Activated naive CD4-positive, alpha-beta T cell treated with anti-CD3 and anti-CD28 coated beads, Interleukin-2, amount 50 U/mL, for 16 hours (primary cell): Measurements from ENCODE around the gene POU3F1.

Source experiments
- DNase-seq: peaks from one replicate; pipeline ENCODE4 v3.0.0-alpha.2; 2020

Gene POU3F1

DNA sequence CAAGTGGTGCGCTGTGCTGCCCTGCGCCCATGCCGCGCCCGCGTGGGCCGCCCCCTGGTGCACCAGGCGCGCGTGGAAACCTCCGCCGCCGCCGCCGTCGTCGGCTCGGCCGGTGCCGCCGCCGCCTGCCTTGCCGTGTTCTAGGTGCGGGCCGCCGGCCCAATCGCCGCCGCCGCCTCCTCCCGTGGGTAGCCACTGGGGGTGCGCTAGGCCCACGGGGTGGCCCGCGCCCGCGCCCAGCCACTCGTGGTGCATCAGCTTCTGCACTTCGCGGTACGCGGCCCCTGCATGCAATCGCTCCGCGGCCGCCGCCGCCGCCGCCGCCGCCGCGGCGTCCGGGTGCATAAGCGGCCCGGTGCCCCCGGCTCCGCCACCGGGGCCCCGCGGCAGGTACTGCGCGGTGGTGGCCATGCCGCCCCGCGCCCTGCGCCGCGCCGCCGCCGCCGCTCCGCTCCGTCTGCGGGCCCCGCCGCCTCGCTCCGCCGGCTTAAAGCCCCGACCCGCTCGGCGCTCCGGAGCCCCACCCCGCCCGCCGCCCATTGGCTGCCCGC, at the start of gene POU3F1:
POU3F1 (minus strand) TSS at position 461 of the 551 bp plus-strand sequence; CDS start at position 411, 50 bp downstream.
- no peak for DNase-seq

DNA sequence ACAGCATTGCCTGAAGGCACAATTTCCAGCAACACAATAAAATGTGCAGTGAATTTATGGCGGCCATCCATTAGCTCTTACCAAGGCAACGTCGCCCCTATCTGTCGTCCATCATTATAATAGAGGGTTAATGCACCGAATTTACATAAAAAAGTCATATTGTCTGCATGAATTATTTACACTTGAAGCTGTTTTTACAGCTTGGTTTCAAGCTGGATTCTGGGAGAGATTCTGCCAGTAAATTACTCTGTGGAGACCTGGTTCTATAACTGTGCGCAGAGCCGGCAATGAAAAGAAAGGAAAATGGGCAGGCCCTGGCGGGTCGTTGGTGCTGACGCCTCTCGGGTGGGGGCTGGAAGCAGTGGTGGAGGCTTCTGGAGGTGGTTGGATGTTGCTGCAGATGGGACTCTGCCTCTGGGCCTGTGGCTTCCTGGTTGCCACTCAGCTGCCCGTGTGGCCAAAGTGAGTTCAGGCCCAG, 48.9 kb upstream of the POU3F1 start:
- no peak for DNase-seq

- DNase-seq, result no peak
These were observed 48.2 kb upstream of the POU3F1 start for GRCh38 chr1:38094711-38095290.

- no peak for DNase-seq
These were observed 47.3 kb upstream of the POU3F1 start for GRCh38 chr1:38093569-38094520.

DNA sequence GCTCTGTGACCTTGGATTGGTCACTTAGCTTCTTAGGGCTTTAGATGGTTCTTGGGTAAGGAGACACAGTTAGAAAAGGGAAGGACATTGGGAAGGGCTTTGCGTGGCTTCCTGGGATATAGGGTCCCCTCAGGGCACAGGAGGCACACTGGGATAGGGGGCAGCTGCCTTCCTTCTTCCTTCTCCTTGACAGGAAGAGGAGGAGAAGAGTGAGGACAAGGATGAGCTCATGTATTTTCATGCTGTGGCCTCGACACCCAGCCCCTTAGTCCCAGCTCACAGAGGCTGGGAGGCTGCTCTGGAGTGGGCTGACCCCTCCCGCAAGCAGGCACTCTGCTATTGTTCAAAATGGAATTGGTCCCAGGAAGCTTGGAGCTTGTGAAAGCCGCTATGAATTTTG, 45.7 kb upstream of the POU3F1 start:
- DNase-seq, result no peak

GRCh38 chr1:38090796-38091195, 44.2 kb upstream of the POU3F1 start:
- DNase-seq, result no peak

- DNase-seq, result no peak
These were observed 43.2 kb upstream of the POU3F1 start for GRCh38 chr1:38089712-38090360.

DNA sequence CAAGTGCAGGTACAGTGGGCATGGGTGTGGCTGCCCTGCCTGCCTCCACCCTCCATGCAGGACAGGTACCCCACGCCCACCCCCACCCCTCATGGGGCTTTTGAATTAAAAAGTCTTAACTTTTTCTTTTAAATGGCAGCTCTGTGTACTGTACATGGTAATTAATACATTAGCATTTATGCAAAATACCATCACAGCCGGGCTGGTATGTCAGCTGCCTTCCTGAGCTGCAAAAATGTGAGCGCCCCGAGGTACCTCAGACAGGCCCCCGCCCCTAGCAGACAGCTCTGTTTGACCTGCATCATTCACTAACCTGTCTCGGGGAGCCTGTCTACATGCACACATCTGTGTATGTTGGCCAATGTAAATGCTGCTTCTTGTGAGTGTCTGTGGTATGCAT, 42.2 kb upstream of the POU3F1 start:
- no peak for DNase-seq

GRCh38 chr1:38088366-38088765, 41.8 kb upstream of the POU3F1 start:
- no peak for DNase-seq

DNA sequence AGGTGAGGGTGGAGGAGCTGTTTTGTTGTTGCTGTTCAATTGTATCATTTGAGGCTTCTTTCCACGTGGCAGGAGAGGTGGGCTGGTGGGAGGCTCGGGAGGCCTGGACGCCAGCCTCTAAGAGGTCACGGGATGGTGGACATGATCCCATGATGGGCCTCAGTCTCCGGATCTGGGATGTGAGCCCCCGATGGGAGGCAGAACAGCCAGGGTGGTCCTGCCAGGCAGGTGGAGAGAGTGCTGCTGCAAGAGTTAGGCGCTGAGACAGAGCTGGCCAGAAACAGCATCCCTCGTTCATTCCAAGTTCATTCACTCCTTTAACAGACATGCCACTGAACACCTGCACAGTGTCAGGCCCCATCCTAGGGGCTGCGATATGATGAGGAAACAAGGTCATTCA, 41.1 kb upstream of the POU3F1 start:
- no peak for DNase-seq

- no peak for DNase-seq
These were observed 39.2 kb upstream of the POU3F1 start for GRCh38 chr1:38085666-38086330.

- no peak for DNase-seq
These were observed 38.1 kb upstream of the POU3F1 start for GRCh38 chr1:38084700-38085099.

GRCh38 chr1:38084113-38084512, 37.5 kb upstream of the POU3F1 start:
- no peak for DNase-seq

GRCh38 chr1:38083541-38083940, 36.9 kb upstream of the POU3F1 start:
- DNase-seq, result no peak

GRCh38 chr1:38082769-38083263, 36.2 kb upstream of the POU3F1 start:
- no peak for DNase-seq

GRCh38 chr1:38079019-38079418, 32.4 kb upstream of the POU3F1 start:
- no peak for DNase-seq

GRCh38 chr1:38077523-38078147, 31.0 kb upstream of the POU3F1 start:
- DNase-seq, result no peak

DNA sequence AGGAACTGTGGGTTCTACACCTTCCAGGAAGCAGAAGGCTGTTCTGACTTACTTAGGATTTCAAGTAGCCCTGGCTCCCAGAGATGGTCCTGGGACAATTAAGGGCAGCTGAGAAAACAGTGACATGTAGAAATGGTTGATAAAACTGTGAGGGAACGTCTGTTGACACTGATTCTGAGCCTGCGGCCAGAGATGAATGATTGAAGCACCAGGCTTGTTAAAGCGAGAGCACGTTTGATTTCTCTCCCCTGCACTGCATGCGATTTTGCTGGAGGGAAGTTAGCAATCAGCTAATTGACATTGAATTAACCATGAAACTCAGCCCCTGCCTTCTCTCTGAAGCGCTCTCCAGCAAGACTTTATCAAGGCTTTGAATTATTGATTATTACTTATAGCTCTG, 29.9 kb upstream of the POU3F1 start:
- no peak for DNase-seq

GRCh38 chr1:38076038-38076437, 29.4 kb upstream of the POU3F1 start:
- DNase-seq, result no peak

GRCh38 chr1:38075191-38075590, 28.6 kb upstream of the POU3F1 start:
- no peak for DNase-seq

DNA sequence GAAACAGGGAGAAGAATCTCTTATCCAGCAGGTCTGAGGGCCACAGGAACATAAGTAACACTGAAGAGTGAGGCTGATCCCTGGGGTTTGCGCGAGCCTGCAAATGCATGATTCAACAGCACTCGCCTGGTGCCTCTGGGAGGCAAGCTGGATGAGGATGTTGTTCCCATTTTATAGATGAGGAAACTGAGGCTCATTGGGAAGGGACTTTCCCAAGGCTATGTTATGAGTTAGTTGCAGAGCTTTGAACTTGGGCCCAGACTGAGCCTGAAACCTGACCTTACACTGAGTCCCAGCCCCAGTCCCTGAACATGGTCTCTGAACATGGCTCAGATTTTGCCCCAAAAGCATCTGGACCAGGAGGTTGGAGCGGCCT, 27.7 kb upstream of the POU3F1 start:
- DNase-seq, result no peak
